OCI-LY1 (cell line): ENCODE measurements around the gene KCNC4.

Experiments
- H2AFZ ChIP-seq: fragments of 200-600 bp; sonication (generic), shearing (Covaris generic); 2 replicates; pipeline ENCODE4 v1.6.0; 2014; ENCODE audit warnings: antibody characterized with exemption, mild to moderate bottlenecking, low read length
- H3F3A ChIP-seq: fragments of 200-600 bp; sonication (generic), shearing (Covaris generic); 2 replicates; pipeline ENCODE4 v1.6.0; 2014; ENCODE audit warnings: mild to moderate bottlenecking, antibody characterized with exemption, low read length, moderate library complexity; ENCODE audit not compliant: insufficient read depth
- H3K27ac ChIP-seq: fragments of 200-600 bp; sonication (generic); 2 replicates; pipeline ENCODE4 v1.5.1; 2014; ENCODE audit warnings: low read length, mixed run types, mild to moderate bottlenecking, low read depth; ENCODE audit not compliant: poor library complexity, severe bottlenecking
- H3K27me3 ChIP-seq: fragments of 200-600 bp; sonication (generic); 2 replicates; pipeline ENCODE4 v1.6.0; 2014; ENCODE audit warnings: antibody characterized with exemption, mild to moderate bottlenecking, low read length, moderate library complexity; ENCODE audit not compliant: insufficient read depth
- H3K36me3 ChIP-seq: fragments of 200-600 bp; sonication (generic); 2 replicates; pipeline ENCODE4 v1.6.1; 2014; ENCODE audit warnings: mild to moderate bottlenecking, antibody characterized with exemption, low read length, moderate library complexity, mixed read lengths; ENCODE audit not compliant: insufficient read depth
- H3K4me1 ChIP-seq: fragments of 200-600 bp; sonication (generic); 2 replicates; pipeline ENCODE4 v1.5.1; 2014; ENCODE audit warnings: mild to moderate bottlenecking, low read length, moderate library complexity; ENCODE audit not compliant: insufficient read depth, severe bottlenecking
- H3K4me2 ChIP-seq: fragments of 200-600 bp; sonication (generic), shearing (Covaris generic); 2 replicates; pipeline ENCODE4 v1.6.1; 2014; ENCODE audit warnings: low read length
- H3K4me3 ChIP-seq: fragments of 200-600 bp; sonication (generic); 2 replicates; pipeline ENCODE4 v1.5.1; 2014; ENCODE audit warnings: low read length, low read depth, mild to moderate bottlenecking, mixed read lengths; ENCODE audit not compliant: poor library complexity, severe bottlenecking
- H3K79me2 ChIP-seq: fragments of 200-600 bp; shearing (Covaris generic); 2 replicates; pipeline ENCODE4 v1.6.1; 2016; ENCODE audit warnings: mixed run types, low read length, mixed read lengths; ENCODE audit not compliant: insufficient read depth
- H3K9ac ChIP-seq: fragments of 200-600 bp; sonication (generic), shearing (Covaris generic); 2 replicates; pipeline ENCODE4 v1.6.1; 2014; ENCODE audit warnings: mild to moderate bottlenecking, low read length, mixed read lengths
- H3K9me2 ChIP-seq: fragments of 200-600 bp; sonication (generic), shearing (Covaris generic); 2 replicates; pipeline ENCODE4 v1.6.1; 2014; ENCODE audit warnings: low read depth, mild to moderate bottlenecking, low read length, mixed read lengths
- H3K9me3 ChIP-seq: fragments of 200-600 bp; shearing (Covaris generic); 2 replicates; pipeline ENCODE4 v1.6.1; 2014; ENCODE audit warnings: low read length, mixed read lengths
- H4K20me1 ChIP-seq: fragments of 200-600 bp; sonication (generic), shearing (Covaris generic); 2 replicates; pipeline ENCODE4 v1.6.0; 2016; ENCODE audit warnings: mild to moderate bottlenecking, low read length; ENCODE audit not compliant: insufficient read depth
- EZH2 ChIP-seq: fragments of 200-600 bp; sonication (generic), shearing (Covaris generic); IDR thresholded peaks from 2 replicates; pipeline ENCODE4 v1.8.0; 2017; ENCODE audit warnings: borderline replicate concordance, mixed run types, mild to moderate bottlenecking, antibody characterized with exemption, low read length, moderate library complexity, mixed read lengths
- TF ChIP-seq, protein P1 (sequence below): fragments of 200-600 bp; sonication (generic), shearing (Covaris generic); IDR thresholded peaks from 2 replicates; pipeline ENCODE4 v1.5.1; 2017; ENCODE audit warnings: mild to moderate bottlenecking, antibody characterized with exemption, low read length, moderate library complexity, mixed read lengths

KCNC4 gene

DNA sequence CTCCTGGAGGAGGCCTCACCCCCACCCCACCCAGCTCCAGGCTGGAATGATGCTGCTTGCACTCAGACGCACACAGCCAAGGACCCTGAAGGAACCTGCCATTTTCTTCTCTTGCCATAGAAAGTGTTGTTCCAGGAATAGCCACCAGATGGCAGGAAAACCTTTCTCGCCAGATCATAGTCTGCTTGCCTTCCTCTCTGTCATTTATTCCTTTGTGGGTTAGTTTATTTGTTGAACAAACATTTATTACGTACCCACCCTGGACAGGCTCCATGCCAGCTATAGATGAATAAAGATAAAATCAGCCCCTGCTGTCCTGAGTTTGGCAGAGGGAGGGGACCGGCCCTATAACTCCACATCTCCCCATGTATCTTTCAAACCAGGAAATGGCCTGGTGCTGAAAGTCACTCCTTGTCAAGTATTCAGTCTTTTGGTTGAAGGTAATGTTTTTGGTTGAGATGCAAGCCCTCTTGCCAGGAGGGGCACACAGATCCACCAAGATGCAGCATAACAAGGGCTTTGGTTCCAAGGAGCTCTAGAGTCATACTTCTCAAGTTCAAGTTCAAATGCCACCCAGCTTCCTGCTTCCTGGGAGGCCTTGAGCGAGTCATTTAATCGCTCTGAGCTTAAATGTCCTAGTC lies 7.0 kb upstream of the KCNC4 start:
- Histone ChIP-seq H3K79me2 (no peaks in the 10 kb centered on the region), H3K36me3 (no peaks in the 10 kb centered on the region), H3K4me1 (peaks cover 5% of the 10 kb centered on the region), H3K9me3 (no peaks in the 10 kb centered on the region), H3K9me2 (no peaks in the 10 kb centered on the region), H3K4me3 (no peak overlapping the region), H3K27ac (no peak overlapping the region), H3K4me2 (no peak overlapping the region), H3K27me3 (no peaks in the 10 kb centered on the region), H3F3A (no peaks in the 10 kb centered on the region), H4K20me1 (no peaks in the 10 kb centered on the region), H2AFZ (peak overlapping the region; percentile 99), H3K9ac (no peak overlapping the region; the same call in 1 of the 2 replicates)
- TF ChIP-seq, protein P1, sequence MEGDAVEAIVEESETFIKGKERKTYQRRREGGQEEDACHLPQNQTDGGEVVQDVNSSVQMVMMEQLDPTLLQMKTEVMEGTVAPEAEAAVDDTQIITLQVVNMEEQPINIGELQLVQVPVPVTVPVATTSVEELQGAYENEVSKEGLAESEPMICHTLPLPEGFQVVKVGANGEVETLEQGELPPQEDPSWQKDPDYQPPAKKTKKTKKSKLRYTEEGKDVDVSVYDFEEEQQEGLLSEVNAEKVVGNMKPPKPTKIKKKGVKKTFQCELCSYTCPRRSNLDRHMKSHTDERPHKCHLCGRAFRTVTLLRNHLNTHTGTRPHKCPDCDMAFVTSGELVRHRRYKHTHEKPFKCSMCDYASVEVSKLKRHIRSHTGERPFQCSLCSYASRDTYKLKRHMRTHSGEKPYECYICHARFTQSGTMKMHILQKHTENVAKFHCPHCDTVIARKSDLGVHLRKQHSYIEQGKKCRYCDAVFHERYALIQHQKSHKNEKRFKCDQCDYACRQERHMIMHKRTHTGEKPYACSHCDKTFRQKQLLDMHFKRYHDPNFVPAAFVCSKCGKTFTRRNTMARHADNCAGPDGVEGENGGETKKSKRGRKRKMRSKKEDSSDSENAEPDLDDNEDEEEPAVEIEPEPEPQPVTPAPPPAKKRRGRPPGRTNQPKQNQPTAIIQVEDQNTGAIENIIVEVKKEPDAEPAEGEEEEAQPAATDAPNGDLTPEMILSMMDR = peak; percentile 91
- TF ChIP-seq EZH2 = no peak

DNA sequence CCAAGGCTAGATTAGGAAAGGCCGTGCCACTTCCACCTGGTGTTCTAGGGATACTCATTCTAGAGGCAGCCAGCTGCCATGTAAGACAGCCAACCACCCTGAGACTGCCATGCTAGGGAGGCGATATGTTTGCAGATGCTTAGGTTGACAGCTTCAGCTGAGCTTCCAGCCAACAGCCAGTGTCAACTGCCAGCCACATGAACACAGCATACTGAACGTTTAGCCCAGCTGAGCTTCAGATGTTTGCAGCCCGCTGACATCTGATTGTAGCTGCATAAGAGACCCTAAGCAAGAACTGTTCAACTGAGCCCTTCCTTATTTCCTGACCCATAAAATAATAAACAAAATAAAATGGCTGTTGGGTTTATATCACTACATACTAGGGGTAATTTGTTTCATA lies 5.0 kb upstream of the KCNC4 start:
- Histone ChIP-seq H3K79me2 (no peaks in the 10 kb centered on the region), H3K27ac (no peak overlapping the region), H4K20me1 (no peaks in the 10 kb centered on the region), H3K27me3 (no peaks in the 10 kb centered on the region), H3K4me3 (no peak overlapping the region), H3K9me3 (no peaks in the 10 kb centered on the region), H3K9me2 (no peaks in the 10 kb centered on the region), H3K36me3 (no peaks in the 10 kb centered on the region), H3K9ac (no peak overlapping the region), H3F3A (no peaks in the 10 kb centered on the region), H3K4me2 (no peak overlapping the region), H2AFZ (no peak overlapping the region), H3K4me1 (peaks cover 12% of the 10 kb centered on the region)
- no peak for TF ChIP-seq EZH2
- TF ChIP-seq, protein P1 = no peak

DNA sequence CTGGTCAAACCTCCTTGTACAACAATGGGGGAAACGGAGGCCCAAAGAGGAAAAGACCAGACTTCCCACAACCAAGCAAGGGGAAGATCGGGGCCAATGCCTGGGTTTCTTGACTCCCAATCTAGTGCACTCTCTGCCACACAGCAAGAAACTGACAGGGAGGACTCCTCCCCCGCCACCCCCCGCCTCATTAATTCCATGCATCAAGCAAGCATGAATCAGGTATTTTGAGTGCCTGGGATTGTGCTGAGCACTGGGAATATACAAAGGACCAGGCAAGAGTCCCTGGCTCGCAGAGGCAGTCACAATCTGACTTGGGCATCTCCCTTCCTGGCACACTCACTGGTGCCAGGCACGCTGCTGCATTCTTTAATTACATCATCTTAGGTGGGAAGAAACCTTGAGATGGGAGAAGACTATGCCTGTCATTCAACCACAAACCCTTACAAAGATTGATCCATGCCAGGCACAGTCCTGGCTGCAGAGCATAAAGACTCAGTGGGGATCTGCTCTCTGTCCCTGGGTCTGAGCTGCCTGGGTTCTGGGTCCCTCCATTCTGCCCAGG lies 4.4 kb upstream of the KCNC4 start:
- Histone ChIP-seq H3K4me3 (no peak overlapping the region), H3K9me3 (no peaks in the 10 kb centered on the region), H3K9ac (no peak overlapping the region), H3K4me1 (peaks cover 12% of the 10 kb centered on the region), H3K9me2 (no peaks in the 10 kb centered on the region), H3F3A (no peaks in the 10 kb centered on the region), H3K27ac (no peak overlapping the region), H4K20me1 (no peaks in the 10 kb centered on the region), H3K4me2 (no peak overlapping the region), H2AFZ (no peak overlapping the region), H3K27me3 (no peaks in the 10 kb centered on the region), H3K79me2 (no peaks in the 10 kb centered on the region), H3K36me3 (no peaks in the 10 kb centered on the region)
- TF ChIP-seq, protein P1 = no peak
- no peak for TF ChIP-seq EZH2
